Right forelimb (tissue), 1 donor: ENCODE results near the gene KATNBL1.

Source experiments
- DNase-seq: peaks from one replicate; pipeline ENCODE4 v3.0.0-alpha.2; 2018

KATNBL1 gene

GRCh38 chr15:34114215-34114614, 95.7 kb downstream of the KATNBL1 start:
- no peak for DNase-seq

- no peak for DNase-seq
These were observed 98.4 kb downstream of the KATNBL1 start for GRCh38 chr15:34111488-34111887.

- DNase-seq, result no peak
These were observed 99.9 kb downstream of the KATNBL1 start for GRCh38 chr15:34109797-34110663.

- DNase-seq, result no peak
These were observed 102.6 kb downstream of the KATNBL1 start for GRCh38 chr15:34107315-34107714.

GRCh38 chr15:34106423-34106822, 103.5 kb downstream of the KATNBL1 start:
- no peak for DNase-seq

- no peak for DNase-seq
These were observed 107.5 kb downstream of the KATNBL1 start for GRCh38 chr15:34102175-34102925.

GRCh38 chr15:34101366-34102174, 108.3 kb downstream of the KATNBL1 start, which contains the start of the genes EMC7 and PGBD4:
Gene EMC7, minus strand, starts transcription at chr15:34101862. Its CDS starts 23 bp downstream, at chr15:34101839.
Gene PGBD4, plus strand, starts transcription at chr15:34102083. Its CDS starts 449 bp downstream, at chr15:34102532.
- peak; percentile 98 for DNase-seq

GRCh38 chr15:34099914-34100313, 110.0 kb downstream of the KATNBL1 start:
- no peak for DNase-seq
